ENCODE measurements around the gene DMRT2.
A peak's percentile ranks its signal among the peaks of the same experiment; 100 is the strongest.

Gene DMRT2

DNA sequence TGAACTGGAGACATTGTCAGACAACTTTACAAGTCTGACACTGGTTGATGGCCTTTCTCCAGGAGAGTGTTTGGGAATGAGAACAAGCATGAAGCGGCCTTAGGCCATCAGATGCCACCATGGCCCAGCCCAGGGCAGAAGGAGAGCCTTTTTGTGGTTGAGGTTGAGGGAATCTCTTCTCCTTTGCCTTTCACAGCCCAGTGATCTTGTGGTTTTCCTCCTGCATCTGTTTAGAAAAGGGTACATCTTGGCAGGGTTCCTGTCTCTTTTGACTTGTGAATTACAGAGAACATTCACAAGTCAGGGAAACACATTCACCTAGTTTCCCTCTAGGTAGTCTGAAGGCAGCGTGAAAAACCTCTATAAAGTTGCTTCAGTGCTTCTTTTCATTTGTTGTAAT is 27.5 kb downstream of the DMRT2 start:
- TF ChIP-seq MYC (IDR thresholded peaks at IDR 0.05; ENCODE audit: low read depth, low read length) = no peak
- TF ChIP-seq POLR2A (IDR thresholded peaks at IDR 0.05; ENCODE audit: extremely low read depth, insufficient read length) = no peak
- TF ChIP-seq, protein P1, sequence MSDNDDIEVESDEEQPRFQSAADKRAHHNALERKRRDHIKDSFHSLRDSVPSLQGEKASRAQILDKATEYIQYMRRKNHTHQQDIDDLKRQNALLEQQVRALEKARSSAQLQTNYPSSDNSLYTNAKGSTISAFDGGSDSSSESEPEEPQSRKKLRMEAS (IDR thresholded peaks at IDR 0.05; ENCODE audit: low read depth, low read length) = no peak
- TF ChIP-seq, protein P2, sequence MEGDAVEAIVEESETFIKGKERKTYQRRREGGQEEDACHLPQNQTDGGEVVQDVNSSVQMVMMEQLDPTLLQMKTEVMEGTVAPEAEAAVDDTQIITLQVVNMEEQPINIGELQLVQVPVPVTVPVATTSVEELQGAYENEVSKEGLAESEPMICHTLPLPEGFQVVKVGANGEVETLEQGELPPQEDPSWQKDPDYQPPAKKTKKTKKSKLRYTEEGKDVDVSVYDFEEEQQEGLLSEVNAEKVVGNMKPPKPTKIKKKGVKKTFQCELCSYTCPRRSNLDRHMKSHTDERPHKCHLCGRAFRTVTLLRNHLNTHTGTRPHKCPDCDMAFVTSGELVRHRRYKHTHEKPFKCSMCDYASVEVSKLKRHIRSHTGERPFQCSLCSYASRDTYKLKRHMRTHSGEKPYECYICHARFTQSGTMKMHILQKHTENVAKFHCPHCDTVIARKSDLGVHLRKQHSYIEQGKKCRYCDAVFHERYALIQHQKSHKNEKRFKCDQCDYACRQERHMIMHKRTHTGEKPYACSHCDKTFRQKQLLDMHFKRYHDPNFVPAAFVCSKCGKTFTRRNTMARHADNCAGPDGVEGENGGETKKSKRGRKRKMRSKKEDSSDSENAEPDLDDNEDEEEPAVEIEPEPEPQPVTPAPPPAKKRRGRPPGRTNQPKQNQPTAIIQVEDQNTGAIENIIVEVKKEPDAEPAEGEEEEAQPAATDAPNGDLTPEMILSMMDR (IDR thresholded peaks at IDR 0.05; ENCODE audit: low read depth, low read length) = no peak
- DNase-seq (ENCODE audit: low read depth) = no peak

DNA sequence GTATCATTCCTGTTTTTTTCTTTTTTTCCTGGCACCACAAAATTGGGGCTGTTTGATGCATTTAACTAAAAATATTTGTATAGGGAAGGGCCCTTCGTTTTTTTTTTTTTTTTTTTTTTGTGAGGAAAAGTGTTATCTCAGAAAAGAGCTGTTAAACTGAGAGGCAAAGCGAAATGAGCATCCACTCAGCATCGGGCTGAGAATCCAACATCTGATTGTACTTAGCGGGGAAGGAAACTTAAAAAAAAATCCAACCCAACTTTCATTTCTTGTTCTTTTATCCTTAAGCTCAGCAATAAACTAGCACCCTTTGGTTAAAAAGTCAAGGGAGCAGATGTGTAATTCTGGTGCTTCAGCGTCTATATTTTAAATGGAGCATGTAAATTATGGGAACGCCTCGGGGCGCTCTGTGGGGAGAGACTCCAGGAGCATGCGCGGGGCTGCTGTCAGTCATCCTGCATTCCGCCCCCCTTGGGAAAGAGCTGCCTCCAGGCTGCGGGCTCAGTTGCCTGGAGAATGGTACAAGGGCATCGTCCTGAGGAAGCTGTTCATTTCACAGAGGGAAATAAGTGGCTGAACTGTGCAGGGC is 33.3 kb downstream of the DMRT2 start:
- peak; percentile 24 for DNase-seq (ENCODE audit: low read depth)

More for the DNA sequence above, 27.5 kb downstream of the DMRT2 start:
- no peak overlapping the region for H3K4me3 ChIP-seq (ENCODE audit: low read depth, low read length)

DNA sequence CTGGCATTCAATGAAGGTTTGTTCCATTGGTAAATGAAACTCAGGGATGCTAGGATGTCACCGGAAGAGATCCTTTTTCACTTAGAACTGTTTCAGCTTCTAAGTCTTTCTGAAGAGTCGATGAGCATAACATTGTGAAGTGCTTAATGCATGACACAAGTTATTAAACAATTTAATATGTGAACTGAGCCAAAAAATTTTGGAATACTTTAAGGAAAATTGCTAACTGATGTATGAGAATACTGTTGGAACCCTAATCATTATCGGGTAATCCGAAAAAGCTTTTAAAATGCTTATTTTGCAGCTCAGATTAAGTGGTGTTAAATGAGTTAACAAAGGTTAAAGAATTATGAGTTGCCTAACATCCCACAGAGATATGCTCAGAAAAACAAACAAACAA is 34.9 kb downstream of the DMRT2 start:
- no peak overlapping the region for H3K4me3 ChIP-seq (ENCODE audit: low read depth, low read length)
- DNase-seq (ENCODE audit: low read depth) = no peak
- TF ChIP-seq POLR2A (IDR thresholded peaks at IDR 0.05; ENCODE audit: extremely low read depth, insufficient read length) = no peak
- TF ChIP-seq, protein P2 (IDR thresholded peaks at IDR 0.05; ENCODE audit: low read depth, low read length) = no peak

More for the DNA sequence above, 33.3 kb downstream of the DMRT2 start:
- H3K4me3 ChIP-seq (ENCODE audit: low read depth, low read length) = no peak overlapping the region
- TF ChIP-seq, protein P2 (IDR thresholded peaks at IDR 0.05; ENCODE audit: low read depth, low read length) = no peak
- no peak for TF ChIP-seq POLR2A (IDR thresholded peaks at IDR 0.05; ENCODE audit: extremely low read depth, insufficient read length)
- TF ChIP-seq, protein P1 (IDR thresholded peaks at IDR 0.05; ENCODE audit: low read depth, low read length) = no peak
- no peak for TF ChIP-seq MYC (IDR thresholded peaks at IDR 0.05; ENCODE audit: low read depth, low read length)

DNA sequence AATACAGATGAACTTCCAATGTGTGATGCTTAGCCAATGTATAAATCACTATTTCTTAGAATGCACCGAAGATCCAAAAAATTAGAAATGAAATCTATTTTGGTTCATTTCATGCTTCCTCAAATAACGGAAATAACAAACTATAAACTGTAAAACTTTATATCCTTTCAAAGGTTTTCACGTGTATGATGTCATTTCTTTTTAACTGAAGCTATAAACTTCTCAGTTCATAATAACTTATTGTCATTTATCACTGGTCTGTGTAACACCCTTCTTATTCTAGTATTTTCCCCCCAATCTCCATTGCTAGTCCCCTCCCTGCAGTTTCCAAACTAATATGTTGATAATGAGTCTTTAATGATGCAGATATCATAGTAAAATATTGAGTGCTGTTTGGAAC is 36.4 kb downstream of the DMRT2 start:
- DNase-seq (ENCODE audit: low read depth) = no peak
- TF ChIP-seq, protein P2 (IDR thresholded peaks at IDR 0.05; ENCODE audit: low read depth, low read length) = no peak
- no peak for TF ChIP-seq MYC (IDR thresholded peaks at IDR 0.05; ENCODE audit: low read depth, low read length)
- TF ChIP-seq, protein P1 (IDR thresholded peaks at IDR 0.05; ENCODE audit: low read depth, low read length) = no peak
- no peak for TF ChIP-seq POLR2A (IDR thresholded peaks at IDR 0.05; ENCODE audit: extremely low read depth, insufficient read length)
- H3K4me3 ChIP-seq (ENCODE audit: low read depth, low read length) = no peak overlapping the region

DNA sequence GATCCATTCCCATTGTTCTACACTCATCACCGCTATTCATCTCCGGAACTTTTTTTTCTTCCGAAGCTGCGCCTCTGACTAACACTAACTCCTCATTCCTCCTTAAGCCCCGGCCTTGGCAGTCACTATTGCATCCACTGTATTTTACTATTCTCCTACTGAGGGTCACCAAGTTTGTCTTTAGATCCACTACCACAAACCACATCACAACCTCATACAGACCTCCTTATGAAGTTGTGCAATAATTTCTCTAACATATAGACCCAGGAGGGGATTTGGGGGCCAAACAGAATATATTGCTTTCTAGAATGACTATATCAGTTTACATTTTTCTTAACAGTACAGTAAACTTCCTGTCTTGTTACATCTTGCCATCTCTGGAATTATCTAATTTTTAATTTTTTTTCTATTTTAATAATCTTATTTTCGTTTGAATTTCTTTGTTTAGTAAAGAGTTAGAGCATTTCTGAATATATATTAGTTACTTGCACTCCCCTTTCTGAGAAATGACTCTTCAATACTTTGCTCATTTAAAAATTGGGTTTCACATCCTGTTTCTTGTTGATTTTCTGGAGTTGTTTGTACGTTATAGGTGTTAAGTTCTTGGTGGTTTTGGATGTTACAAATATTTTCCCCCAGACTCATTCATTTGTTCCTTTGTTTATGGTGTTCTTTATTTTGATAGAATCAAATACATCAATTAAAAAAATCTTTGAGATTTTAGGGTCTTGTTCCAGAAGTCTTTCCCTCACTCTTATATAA is 37.1 kb downstream of the DMRT2 start:
- peak; percentile 53 for DNase-seq (ENCODE audit: low read depth)
- no peak overlapping the region for H3K4me3 ChIP-seq (ENCODE audit: low read depth, low read length)
- TF ChIP-seq, protein P2 (IDR thresholded peaks at IDR 0.05; ENCODE audit: low read depth, low read length) = no peak

DNA sequence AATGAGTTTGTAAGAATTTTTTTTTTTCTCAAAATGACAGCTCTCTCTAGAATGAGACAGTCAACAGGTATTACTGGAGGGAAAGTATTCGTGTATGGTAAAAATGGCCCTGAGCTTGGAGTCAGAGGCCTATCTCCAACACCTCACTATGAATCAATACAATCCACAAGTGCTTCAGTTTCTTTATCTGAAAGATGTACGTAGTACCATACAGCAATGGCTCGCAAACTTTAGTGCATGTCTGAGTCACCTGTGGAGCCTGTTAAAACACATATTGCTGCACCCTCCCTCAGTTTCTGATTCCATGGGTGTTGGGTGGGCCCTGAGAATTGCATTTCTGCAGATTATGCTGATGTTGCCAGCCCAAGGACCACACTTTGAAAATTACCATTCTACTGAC is 44.6 kb downstream of the DMRT2 start:
- DNase-seq (ENCODE audit: low read depth) = no peak
- no peak overlapping the region for H3K4me3 ChIP-seq (ENCODE audit: low read depth, low read length)
- TF ChIP-seq, protein P2 (IDR thresholded peaks at IDR 0.05; ENCODE audit: low read depth, low read length) = no peak
- no peak for TF ChIP-seq POLR2A (IDR thresholded peaks at IDR 0.05; ENCODE audit: extremely low read depth, insufficient read length)
- TF ChIP-seq, protein P1 (IDR thresholded peaks at IDR 0.05; ENCODE audit: low read depth, low read length) = no peak
- TF ChIP-seq MYC (IDR thresholded peaks at IDR 0.05; ENCODE audit: low read depth, low read length) = no peak

Data from NB4 (cell line).